Neural cell (in vitro differentiated cells): Measurements from ENCODE around the gene ASPA. TPM values are rescaled to one million over a fixed set of nuclear protein-coding genes. Genes with fewer than 3 reads are reported as not detected.
"Not testable (repeated sequence)": the region's sequence is repeated elsewhere in the genome, so short reads cannot be mapped to it uniquely, and the experiment has no call there.

ENCODE experiments used
- H2AFZ ChIP-seq: fragments of 200-600, 300-800 bp; sonication (generic), shearing (Covaris generic); 2 replicates; pipeline ENCODE4 v1.6.0; 2014; ENCODE audit warnings: low read depth, mild to moderate bottlenecking, antibody characterized with exemption, low read length, moderate library complexity
- H3F3A ChIP-seq: fragments of 200-600 bp; shearing (Covaris generic); 2 replicates; pipeline ENCODE4 v1.6.1; 2016; ENCODE audit warnings: mild to moderate bottlenecking, moderate library complexity, mixed read lengths, antibody characterized with exemption, low read length; ENCODE audit not compliant: insufficient read depth, poor library complexity, severe bottlenecking
- H3K27ac ChIP-seq: fragments of 200-600, 300-800 bp; sonication (generic), shearing (Covaris generic); 2 replicates; pipeline ENCODE4 v1.5.1; 2014; ENCODE audit warnings: mild to moderate bottlenecking, low read length, moderate library complexity
- H3K27me3 ChIP-seq: fragments of 300-800, 200-600 bp; sonication (generic), shearing (Covaris generic); 2 replicates; pipeline ENCODE4 v1.6.0; 2014; ENCODE audit warnings: mild to moderate bottlenecking, low read depth, low read length, moderate library complexity; ENCODE audit not compliant: insufficient read depth
- H3K36me3 ChIP-seq: fragments of 300-800, 200-600 bp; sonication (generic), shearing (Covaris generic); 2 replicates; pipeline ENCODE4 v1.5.1; 2014; ENCODE audit warnings: mild to moderate bottlenecking, antibody characterized with exemption, low read length, moderate library complexity; ENCODE audit not compliant: insufficient read depth
- H3K4me2 ChIP-seq: fragments of 300-800, 200-600 bp; sonication (generic), shearing (Covaris generic); 2 replicates; pipeline ENCODE4 v1.6.0; 2014; ENCODE audit warnings: mild to moderate bottlenecking, low read length
- H3K4me3 ChIP-seq: fragments of 300-800, 200-600 bp; sonication (generic), shearing (Covaris generic); 2 replicates; pipeline ENCODE4 v1.5.1; 2014; ENCODE audit warnings: mild to moderate bottlenecking, low read length, moderate library complexity
- H3K79me2 ChIP-seq: fragments of 200-600 bp; shearing (Covaris generic); replicated peaks from 2 replicates; pipeline ENCODE4 v1.6.0; 2014; ENCODE audit warnings: mild to moderate bottlenecking, low read length, moderate library complexity; ENCODE audit not compliant: insufficient read depth
- H3K9ac ChIP-seq: fragments of 300-800, 200-600 bp; sonication (generic), shearing (Covaris generic); 2 replicates; pipeline ENCODE4 v1.6.1; 2016; ENCODE audit warnings: mild to moderate bottlenecking, low read length, mixed read lengths
- H3K9me2 ChIP-seq: fragments of 200-600 bp; shearing (Covaris generic); 2 replicates; pipeline ENCODE4 v1.6.1; 2016; ENCODE audit warnings: mild to moderate bottlenecking, low read length, mixed read lengths; ENCODE audit not compliant: insufficient read depth
- H3K9me3 ChIP-seq: fragments of 200-600, 300-800 bp; sonication (generic), shearing (Covaris generic); 2 replicates; pipeline ENCODE4 v1.6.1; 2016; ENCODE audit warnings: mild to moderate bottlenecking, mixed run types, low read length, moderate library complexity, mixed read lengths
- H4K20me1 ChIP-seq: fragments of 200-600 bp; shearing (Covaris generic); 2 replicates; pipeline ENCODE4 v1.6.1; 2016; ENCODE audit warnings: mild to moderate bottlenecking, mixed run types; ENCODE audit not compliant: insufficient read depth
- EP300 ChIP-seq: fragments of 450-650 bp; conservative IDR thresholded peaks from 2 replicates; pipeline ENCODE4 v1.6.1; 2014; ENCODE audit warnings: antibody characterized with exemption, mild to moderate bottlenecking, moderate library complexity; ENCODE audit not compliant: poor library complexity, severe bottlenecking
- EZH2 ChIP-seq: fragments of 200-600, 300-800 bp; shearing (Covaris generic), sonication (generic); IDR thresholded peaks from 2 replicates; pipeline ENCODE4 v1.6.1; 2014; ENCODE audit warnings: antibody characterized with exemption, low read length, borderline replicate concordance, mild to moderate bottlenecking; ENCODE audit not compliant: insufficient read depth, poor library complexity, severe bottlenecking
- MXI1 ChIP-seq: fragments of 450-650 bp; conservative IDR thresholded peaks from 2 replicates; pipeline ENCODE4 v1.6.1; 2014; ENCODE audit warnings: antibody characterized with exemption, mild to moderate bottlenecking; ENCODE audit not compliant: poor library complexity, severe bottlenecking
- POLR2AphosphoS5 ChIP-seq: IDR thresholded peaks from 2 replicates; pipeline ENCODE4 v1.6.1; 2012
- RAD21 ChIP-seq: fragments of 450-650 bp; conservative IDR thresholded peaks from 2 replicates; pipeline ENCODE4 v1.6.1; 2014; ENCODE audit warnings: antibody characterized with exemption, mild to moderate bottlenecking, moderate library complexity
- REST ChIP-seq: IDR thresholded peaks from 2 replicates; pipeline ENCODE4 v1.6.1; 2012; ENCODE audit warnings: borderline replicate concordance
- SMC3 ChIP-seq: fragments of 450-650 bp; conservative IDR thresholded peaks from 2 replicates; pipeline ENCODE4 v1.6.1; 2014; ENCODE audit warnings: antibody characterized with exemption, mild to moderate bottlenecking, moderate library complexity; ENCODE audit not compliant: poor library complexity
- TAF1 ChIP-seq: IDR thresholded peaks from 2 replicates; pipeline ENCODE4 v1.6.1; 2012; ENCODE audit warnings: low read depth
- polyA minus RNA-seq: library from RNA; depleted of rRNA, polyadenylated mRNA; stranded (reverse); fragments of >200 nt; gene quantifications from 2 replicates; pipeline ENCODE4 v1.2.3, GENCODE V29; 2014
- polyA plus RNA-seq: library from polyadenylated mRNA; depleted of rRNA; stranded (reverse); fragments of >200 nt; gene quantifications from 2 replicates; pipeline ENCODE4 v1.2.3, GENCODE V29; 2014
- TF ChIP-seq, protein P1 (sequence below): fragments of 450-650 bp; IDR thresholded peaks from 2 replicates; pipeline ENCODE4 v1.5.1; 2014; ENCODE audit warnings: antibody characterized with exemption, mild to moderate bottlenecking, moderate library complexity; ENCODE audit not compliant: poor library complexity, severe bottlenecking

ASPA gene
- polyA plus RNA-seq (0.24 TPM in 1 of 2 replicates, not detected in the other), polyA minus RNA-seq (not detected in 2 replicates)

GRCh38 chr17:3475812-3476610 lies at the start of gene ASPA:
ASPA (plus strand) TSS chr17:3475997; CDS start chr17:3476160, 163 bp downstream.
- H2AFZ ChIP-seq: no peak within 1 kb of the TSS
- H3K4me3 ChIP-seq: no peak within 1 kb of the TSS
- no peaks in the 10 kb centered on the region for H4K20me1 ChIP-seq
- no peak within 1 kb of the TSS for H3K9ac ChIP-seq
- TF ChIP-seq EP300 (no peak), REST (no peak), RAD21 (no peak), MXI1 (no peak), EZH2 (no peak), TAF1 (no peak), SMC3 (no peak), POLR2AphosphoS5 (no peak)
- TF ChIP-seq, protein P1, sequence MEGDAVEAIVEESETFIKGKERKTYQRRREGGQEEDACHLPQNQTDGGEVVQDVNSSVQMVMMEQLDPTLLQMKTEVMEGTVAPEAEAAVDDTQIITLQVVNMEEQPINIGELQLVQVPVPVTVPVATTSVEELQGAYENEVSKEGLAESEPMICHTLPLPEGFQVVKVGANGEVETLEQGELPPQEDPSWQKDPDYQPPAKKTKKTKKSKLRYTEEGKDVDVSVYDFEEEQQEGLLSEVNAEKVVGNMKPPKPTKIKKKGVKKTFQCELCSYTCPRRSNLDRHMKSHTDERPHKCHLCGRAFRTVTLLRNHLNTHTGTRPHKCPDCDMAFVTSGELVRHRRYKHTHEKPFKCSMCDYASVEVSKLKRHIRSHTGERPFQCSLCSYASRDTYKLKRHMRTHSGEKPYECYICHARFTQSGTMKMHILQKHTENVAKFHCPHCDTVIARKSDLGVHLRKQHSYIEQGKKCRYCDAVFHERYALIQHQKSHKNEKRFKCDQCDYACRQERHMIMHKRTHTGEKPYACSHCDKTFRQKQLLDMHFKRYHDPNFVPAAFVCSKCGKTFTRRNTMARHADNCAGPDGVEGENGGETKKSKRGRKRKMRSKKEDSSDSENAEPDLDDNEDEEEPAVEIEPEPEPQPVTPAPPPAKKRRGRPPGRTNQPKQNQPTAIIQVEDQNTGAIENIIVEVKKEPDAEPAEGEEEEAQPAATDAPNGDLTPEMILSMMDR: no peak
- H3K4me2 ChIP-seq: no peak within 1 kb of the TSS
- H3K79me2 ChIP-seq: no peaks in the 10 kb centered on the region
- H3K36me3 ChIP-seq: no peaks in the 10 kb centered on the region
- H3K27ac ChIP-seq: no peak within 1 kb of the TSS
- no peaks in the 10 kb centered on the region for H3F3A ChIP-seq
- no peaks in the 10 kb centered on the region for H3K27me3 ChIP-seq
- H3K9me3 ChIP-seq: no peaks in the 10 kb centered on the region
- H3K9me2 ChIP-seq: no peaks in the 10 kb centered on the region

- not testable (repeated sequence) for H3K27me3 ChIP-seq, H3K9me3 ChIP-seq, H3K79me2 ChIP-seq, H3K9ac ChIP-seq, H4K20me1 ChIP-seq, H3K27ac ChIP-seq, H3K4me2 ChIP-seq, H3K9me2 ChIP-seq, H2AFZ ChIP-seq, H3K4me3 ChIP-seq, H3F3A ChIP-seq, H3K36me3 ChIP-seq
Observed at GRCh38 chr17:3433215-3433614, 42.6 kb upstream of the ASPA start.
